Upper lobe of right lung (tissue), 1 donor: ENCODE data around the gene MUTYH. TPM values are rescaled to one million over a fixed set of nuclear protein-coding genes. Genes with fewer than 3 reads are reported as not detected.
A peak's percentile ranks its signal among the peaks of the same experiment; 100 is the strongest.
"Not testable (repeated sequence)": the region's sequence is repeated elsewhere in the genome, so short reads cannot be mapped to it uniquely, and the experiment has no call there.

ENCODE experiments used
- ATAC-seq: fragments of 200-7000 bp; cut with Tn5 transposase; one replicate; pipeline ENCODE4 v1.9.1; 2020; ENCODE audit warnings: mild to moderate bottlenecking, moderate library complexity
- DNase-seq: peaks from one replicate; pipeline ENCODE4 v3.0.0-alpha.2; 2020
- H3K27ac ChIP-seq: fragments of 200-600 bp; one replicate; pipeline ENCODE4 v1.8.0; 2022
- H3K27me3 ChIP-seq: fragments of 200-600 bp; one replicate; pipeline ENCODE4 v1.8.0; 2022; ENCODE audit warnings: mild to moderate bottlenecking
- H3K36me3 ChIP-seq: fragments of 200-600 bp; one replicate; pipeline ENCODE4 v1.8.0; 2022
- H3K4me1 ChIP-seq: fragments of 200-600 bp; one replicate; pipeline ENCODE4 v1.8.0; 2022
- H3K4me3 ChIP-seq: fragments of 200-600 bp; one replicate; pipeline ENCODE4 v1.8.0; 2022; ENCODE audit warnings: mild to moderate bottlenecking
- H3K9me3 ChIP-seq: fragments of 200-600 bp; one replicate; pipeline ENCODE4 v1.8.0; 2022
- CTCF ChIP-seq: fragments of 200-600 bp; IDR thresholded peaks from one replicate; pipeline ENCODE4 v1.8.0; 2022; ENCODE audit warnings: antibody characterized with exemption
- intact Hi-C: fragments of 100-400 bp; cut with DNase I; formaldehyde crosslinking; loops from one replicate; pipeline ENCODE4 v1.11.0; 2022
- long read RNA-seq: library from polyadenylated mRNA; unstranded; transcript quantifications from one replicate; pipeline ENCODE4 v2.0.0, GENCODE V29; 2021
- total RNA-seq: library from RNA; stranded (reverse); fragmentation: NEBNext Ultra II Directional; extraction: Animal tissue kit (Norgen Biotek cat#: 25700); gene quantifications from one replicate; pipeline ENCODE4 v1.2.1, GENCODE V29; 2021
- donor health status: DM: no; HTN: yes; CAD: no; lungs with severe emphysema.

MUTYH gene
- total RNA-seq: 20.3 TPM
- long read RNA-seq, partial matches to known transcripts: 1 of 14 reads
- long read RNA-seq, other reads (novel, unspliced or antisense): 9 of 14 reads

- DNase-seq: peak; percentile 97
- intact Hi-C loops: no loop called here
- peak; percentile 96 for ATAC-seq
- Histone ChIP-seq H3K27me3 (no peaks in the 10 kb centered on the region), H3K27ac (peak within 1 kb of the TSS; percentile 98), H3K4me1 (peaks cover 26% of the 10 kb centered on the region), H3K36me3 (peaks cover 34% of the 10 kb centered on the region), H3K9me3 (no peaks in the 10 kb centered on the region), H3K4me3 (peak within 1 kb of the TSS; percentile 77)
- TF ChIP-seq CTCF: no peak
Measured at GRCh38 chr1:45339789-45340558, at the start of gene MUTYH, which contains the start of gene TOE1. Gene MUTYH (minus strand): TSS chr1:45340440. CDS start chr1:45334505, 5,935 bp downstream. Gene TOE1 (plus strand): TSS chr1:45340170. CDS start chr1:45340253, 83 bp downstream.

GRCh38 chr1:45386219-45386618 is 46.0 kb upstream of the MUTYH start:
- intact Hi-C loops: no loop called here
- no peak for TF ChIP-seq CTCF
- H3K4me3 ChIP-seq: no peak overlapping the region
- no peak for DNase-seq
- H3K9me3 ChIP-seq: no peaks in the 10 kb centered on the region
- ATAC-seq: no peak
- H3K27ac ChIP-seq: no peak overlapping the region
- H3K27me3 ChIP-seq: no peaks in the 10 kb centered on the region
- H3K36me3 ChIP-seq: no peaks in the 10 kb centered on the region
- no peaks in the 10 kb centered on the region for H3K4me1 ChIP-seq

GRCh38 chr1:45385302-45385701 is 45.1 kb upstream of the MUTYH start:
- H3K27ac ChIP-seq: no peak overlapping the region
- DNase-seq (no peak), ATAC-seq (no peak)
- H3K4me1 ChIP-seq: no peaks in the 10 kb centered on the region
- H3K4me3 ChIP-seq: no peak overlapping the region
- no peaks in the 10 kb centered on the region for H3K27me3 ChIP-seq
- intact Hi-C loops: no loop called here
- no peaks in the 10 kb centered on the region for H3K36me3 ChIP-seq
- no peak for TF ChIP-seq CTCF
- H3K9me3 ChIP-seq: no peaks in the 10 kb centered on the region

GRCh38 chr1:45384213-45384612 is 44.0 kb upstream of the MUTYH start:
- intact Hi-C loops, H3K4me3 ChIP-seq, H3K27ac ChIP-seq, H3K4me1 ChIP-seq, ATAC-seq, H3K9me3 ChIP-seq, DNase-seq, H3K36me3 ChIP-seq, H3K27me3 ChIP-seq: not testable (repeated sequence)

GRCh38 chr1:45383191-45383590 is 43.0 kb upstream of the MUTYH start:
- TF ChIP-seq CTCF: no peak
- DNase-seq (no peak), ATAC-seq (no peak)
- Histone ChIP-seq H3K36me3 (no peaks in the 10 kb centered on the region), H3K27ac (no peak overlapping the region), H3K4me1 (no peaks in the 10 kb centered on the region), H3K27me3 (no peaks in the 10 kb centered on the region), H3K4me3 (no peak overlapping the region), H3K9me3 (no peaks in the 10 kb centered on the region)
- intact Hi-C loops: no loop called here

GRCh38 chr1:45381243-45381642 is 41.0 kb upstream of the MUTYH start:
- no peak for DNase-seq
- Histone ChIP-seq H3K27ac (no peak overlapping the region), H3K4me3 (no peak overlapping the region), H3K9me3 (no peaks in the 10 kb centered on the region), H3K27me3 (no peaks in the 10 kb centered on the region), H3K4me1 (no peaks in the 10 kb centered on the region), H3K36me3 (no peaks in the 10 kb centered on the region)
- TF ChIP-seq CTCF: no peak
- ATAC-seq: no peak
- intact Hi-C loops: no loop called here
